Mesenchymal stem cell (in vitro differentiated cells and primary cell): ENCODE data around the gene NPHP4.

Experiments
- DNase-seq: peaks from one replicate; pipeline ENCODE4 v3.0.0-alpha.2; 2013
- H2AFZ ChIP-seq: one replicate; pipeline ENCODE4 v1.6.1; 2013; ENCODE audit warnings: low read depth, mild to moderate bottlenecking, control low read depth, inconsistent platforms, low read length, moderate library complexity
- H2AK5ac ChIP-seq: 2 replicates; pipeline ENCODE4 v1.6.1; 2013; ENCODE audit warnings: low read length, moderate library complexity, mild to moderate bottlenecking, inconsistent platforms; ENCODE audit not compliant: severe bottlenecking
- H2BK120ac ChIP-seq: one replicate; pipeline ENCODE4 v1.6.1; 2013; ENCODE audit warnings: low read depth, mild to moderate bottlenecking, inconsistent platforms, low read length, moderate library complexity
- H2BK12ac ChIP-seq, 2 experiments: one replicate each; pipeline ENCODE4 v1.6.1; 2013; ENCODE audit warnings: inconsistent platforms in 2 of 2, low read length in 2 of 2, mild to moderate bottlenecking in 2 of 2, moderate library complexity in 2 of 2, control low read depth in 1 of 2
- H2BK15ac ChIP-seq: one replicate; pipeline ENCODE4 v1.6.1; 2013; ENCODE audit warnings: mild to moderate bottlenecking, low read depth, inconsistent platforms; ENCODE audit not compliant: poor library complexity, severe bottlenecking
- H2BK5ac ChIP-seq: 2 replicates; pipeline ENCODE4 v1.6.1; 2013; ENCODE audit warnings: low read depth, mild to moderate bottlenecking, low read length, control low read depth, inconsistent platforms; ENCODE audit not compliant: poor library complexity, severe bottlenecking
- H3K14ac ChIP-seq, 2 experiments: one replicate each; pipeline ENCODE4 v1.6.1; 2013; ENCODE audit warnings: inconsistent platforms in 2 of 2, low read length in 2 of 2, control low read depth in 1 of 2, mild to moderate bottlenecking in 1 of 2, moderate library complexity in 1 of 2
- H3K18ac ChIP-seq, 2 experiments: one replicate each; pipeline ENCODE4 v1.6.1; 2013; ENCODE audit warnings: inconsistent platforms in 2 of 2, low read length in 2 of 2, control low read depth in 1 of 2, low read depth in 1 of 2, mild to moderate bottlenecking in 1 of 2
- H3K23ac ChIP-seq, 2 experiments: one replicate each; pipeline ENCODE4 v1.6.1; 2013; ENCODE audit warnings: inconsistent platforms in 2 of 2, low read length in 2 of 2, mild to moderate bottlenecking in 2 of 2, moderate library complexity in 2 of 2, control low read depth in 1 of 2
- H3K27ac ChIP-seq: 2 replicates; pipeline ENCODE4 v1.5.1; 2013; ENCODE audit warnings: mild to moderate bottlenecking, moderate library complexity, low read length, control low read depth, inconsistent platforms; ENCODE audit not compliant: poor library complexity, severe bottlenecking
- H3K27me3 ChIP-seq, 2 experiments: 2 replicates each; pipeline versions ENCODE4 v1.6.1 to v1.7.0; 2013; ENCODE audit warnings: low read length in 2 of 2, mild to moderate bottlenecking in 2 of 2, moderate library complexity in 2 of 2, control low read depth in 1 of 2, inconsistent platforms in 1 of 2; ENCODE audit not compliant: control insufficient read depth in 1 of 2, insufficient read depth in 1 of 2
- H3K36me3 ChIP-seq, 2 experiments: 2 replicates each; pipeline versions ENCODE4 v1.6.1 to v1.7.0; 2013; ENCODE audit warnings: low read length in 2 of 2, control low read depth in 1 of 2, inconsistent platforms in 1 of 2, low read depth in 1 of 2, mild to moderate bottlenecking in 1 of 2; ENCODE audit not compliant: insufficient read depth in 2 of 2, control insufficient read depth in 1 of 2
- H3K4ac ChIP-seq, 2 experiments: one replicate each; pipeline ENCODE4 v1.6.1; 2013; ENCODE audit warnings: inconsistent platforms in 2 of 2, low read length in 2 of 2, mild to moderate bottlenecking in 2 of 2, moderate library complexity in 2 of 2, control low read depth in 1 of 2, low read depth in 1 of 2
- H3K4me1 ChIP-seq: 2 replicates; pipeline ENCODE4 v1.6.1; 2013; ENCODE audit warnings: low read depth, low read length, control low read depth; ENCODE audit not compliant: control insufficient read depth, insufficient read depth
- H3K4me2 ChIP-seq: 2 replicates; pipeline ENCODE4 v1.6.1; 2013; ENCODE audit warnings: low read length, mild to moderate bottlenecking, inconsistent platforms; ENCODE audit not compliant: poor library complexity, severe bottlenecking
- H3K4me3 ChIP-seq, 2 experiments: 2 replicates each; pipeline versions ENCODE4 v1.5.1 to v1.7.0; 2013; ENCODE audit warnings: low read length in 2 of 2, mild to moderate bottlenecking in 2 of 2, control low read depth in 1 of 2, low read depth in 1 of 2; ENCODE audit not compliant: insufficient read depth in 1 of 2
- H3K79me1 ChIP-seq: replicated peaks from 2 replicates; pipeline ENCODE4 v1.6.1; 2013; ENCODE audit warnings: mild to moderate bottlenecking, control low read depth, low read length, inconsistent platforms; ENCODE audit not compliant: poor library complexity, severe bottlenecking
- H3K9ac ChIP-seq: 2 replicates; pipeline ENCODE4 v1.7.0; 2013; ENCODE audit warnings: mild to moderate bottlenecking, low read length, moderate library complexity
- H3K9me3 ChIP-seq: 2 replicates; pipeline ENCODE4 v1.7.0; 2013; ENCODE audit warnings: mild to moderate bottlenecking, low read length; ENCODE audit not compliant: control insufficient read depth
- H4K8ac ChIP-seq: one replicate; pipeline ENCODE4 v1.6.1; 2013; ENCODE audit warnings: inconsistent platforms, mild to moderate bottlenecking, low read length, moderate library complexity
- H4K91ac ChIP-seq: one replicate; pipeline ENCODE4 v1.6.1; 2013; ENCODE audit warnings: mild to moderate bottlenecking, low read length, inconsistent platforms
- WGBS: methylation state at CpG from one replicate; pipeline ENCODE4 v1.1.7; 2013; ENCODE audit warnings: mixed read lengths; 5-methylcytosine and 5-hydroxymethylcytosine counted together

NPHP4 gene

DNA sequence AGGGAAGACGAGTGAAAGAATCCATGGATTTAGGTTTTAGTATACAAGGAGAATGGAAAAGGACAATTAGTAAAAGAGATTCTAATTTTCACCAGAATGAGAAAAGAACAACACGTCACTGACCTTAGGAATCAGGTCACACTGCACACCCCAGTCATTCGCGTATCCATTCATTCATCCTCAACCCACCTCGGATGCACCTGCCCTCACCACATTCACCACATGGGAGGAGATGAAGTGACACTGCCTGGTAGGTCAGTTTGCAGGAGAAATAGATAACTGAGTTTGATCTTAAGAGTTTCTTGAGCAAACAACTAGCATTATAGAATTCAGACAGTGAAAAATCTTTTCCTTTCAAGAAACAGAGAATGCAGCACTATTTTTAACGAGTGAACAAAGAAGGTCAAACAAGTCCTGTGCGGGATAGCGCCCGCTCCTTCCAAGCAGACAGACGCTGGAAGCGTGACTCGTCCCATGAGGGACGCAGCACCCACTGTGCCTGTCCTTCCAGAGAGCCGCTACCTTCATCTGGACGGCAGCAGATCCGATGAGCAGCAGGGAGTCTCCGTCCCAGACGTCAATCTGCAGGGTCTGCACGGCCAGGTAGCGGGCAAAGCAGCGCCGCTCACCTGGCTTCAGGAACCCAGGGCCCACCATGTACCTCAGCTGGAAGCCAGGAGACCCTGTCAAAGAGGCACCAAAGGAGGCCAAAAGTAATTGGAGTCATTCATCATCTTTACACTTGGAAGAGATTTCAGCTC lies 101.7 kb downstream of the NPHP4 start:
- Histone ChIP-seq H3K4me1 (peaks cover 35% of the 10 kb centered on the region), H3K4me2 (no peak overlapping the region), H4K91ac (peak overlapping the region; percentile 4), H3K4me3 (no peak overlapping the region), H3K18ac (no peak overlapping the region), H4K8ac (no peak overlapping the region), H3K23ac (no peak overlapping the region), H3K36me3 (peaks cover 8 to 11% of the 10 kb centered on the region in 2 experiments), H2BK120ac (no peak overlapping the region), H2BK15ac (no peak overlapping the region), H3K9me3 (no peaks in the 10 kb centered on the region), H2AFZ (no peak overlapping the region), H3K14ac (peak overlapping the region in 1 of 2 experiments; percentile 78), H2BK12ac (no peak overlapping the region), H3K27me3 (no peaks in the 10 kb centered on the region), H3K9ac (no peak overlapping the region), H3K27ac (no peak overlapping the region), H2BK5ac (no peak overlapping the region), H3K4ac (no peak overlapping the region), H2AK5ac (no peak overlapping the region), H3K79me1 (no peaks in the 10 kb centered on the region)
- WGBS: 95% methylated on average over 21 of the region's 22 CpGs
- no peak for DNase-seq

DNA sequence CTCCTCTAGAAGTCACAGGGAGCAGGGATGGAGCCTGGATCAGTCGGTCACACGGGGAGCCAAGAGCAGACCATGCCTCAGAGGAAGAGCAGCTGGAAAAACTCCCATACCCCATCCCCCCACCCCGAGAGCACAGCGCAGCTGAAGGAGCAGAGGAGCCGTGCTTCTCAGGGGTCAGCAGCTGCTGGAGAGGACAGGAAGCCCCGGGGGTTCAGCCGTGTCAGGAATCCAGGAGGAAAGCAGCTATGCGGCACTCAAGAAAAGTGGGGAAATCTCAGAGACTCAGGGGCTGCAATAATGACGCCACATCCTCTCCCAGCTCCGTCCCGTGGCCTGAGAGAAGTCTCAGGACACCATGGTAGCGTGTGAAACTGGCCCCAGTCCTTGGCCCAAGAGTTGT lies 102.3 kb downstream of the NPHP4 start:
- H2BK5ac ChIP-seq: no peak overlapping the region
- H3K36me3 ChIP-seq: peaks cover 8 to 11% of the 10 kb centered on the region in 2 experiments
- H3K14ac ChIP-seq: no peak overlapping the region
- H4K91ac ChIP-seq: no peak overlapping the region
- no peak overlapping the region for H3K4ac ChIP-seq
- no peak overlapping the region for H3K23ac ChIP-seq
- WGBS: 61% methylated on average over 12 of the region's 12 CpGs
- no peak overlapping the region for H2AFZ ChIP-seq
- no peak overlapping the region for H3K4me3 ChIP-seq
- H2BK120ac ChIP-seq: no peak overlapping the region
- H3K4me1 ChIP-seq: peaks cover 35% of the 10 kb centered on the region
- H3K9ac ChIP-seq: no peak overlapping the region
- no peak overlapping the region for H2BK15ac ChIP-seq
- H3K79me1 ChIP-seq: no peaks in the 10 kb centered on the region
- DNase-seq: peak; percentile 6
- no peak overlapping the region for H2AK5ac ChIP-seq
- no peak overlapping the region for H3K4me2 ChIP-seq
- H3K18ac ChIP-seq: no peak overlapping the region
- H4K8ac ChIP-seq: no peak overlapping the region
- no peak overlapping the region for H3K27ac ChIP-seq
- no peak overlapping the region for H2BK12ac ChIP-seq
- H3K9me3 ChIP-seq: no peaks in the 10 kb centered on the region
- no peaks in the 10 kb centered on the region for H3K27me3 ChIP-seq

DNA sequence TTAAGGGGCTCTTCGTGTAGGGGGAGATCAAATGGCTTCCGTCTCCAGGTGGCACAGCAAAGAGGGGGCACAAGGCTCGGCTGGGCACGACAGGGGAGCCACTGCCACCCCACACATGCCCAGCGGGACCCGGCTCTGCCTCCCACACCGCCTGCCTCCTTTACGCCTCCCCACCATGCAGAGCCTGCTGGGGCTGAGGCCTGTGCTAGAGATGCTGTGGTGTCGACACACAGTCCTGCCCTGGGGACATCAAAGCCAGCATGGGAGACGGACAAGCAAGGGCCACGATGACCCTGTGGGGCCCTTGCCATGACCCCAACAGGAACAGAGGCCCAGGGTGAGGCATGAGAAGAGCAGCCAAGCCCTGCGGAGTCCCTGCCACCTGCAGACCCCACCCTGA lies 102.8 kb downstream of the NPHP4 start:
- Histone ChIP-seq H3K4ac (no peak overlapping the region), H3K4me2 (no peak overlapping the region), H3K79me1 (no peaks in the 10 kb centered on the region), H3K14ac (peak overlapping the region in 1 of 2 experiments; percentile 23), H2BK5ac (no peak overlapping the region), H3K4me3 (no peak overlapping the region), H3K27me3 (no peaks in the 10 kb centered on the region), H2BK12ac (no peak overlapping the region), H3K4me1 (peaks cover 35% of the 10 kb centered on the region), H3K18ac (no peak overlapping the region), H2AK5ac (no peak overlapping the region), H3K36me3 (peaks cover 8 to 11% of the 10 kb centered on the region in 2 experiments), H4K91ac (peak overlapping the region; percentile 4), H2AFZ (no peak overlapping the region), H2BK120ac (no peak overlapping the region), H3K23ac (no peak overlapping the region), H3K27ac (no peak overlapping the region), H2BK15ac (no peak overlapping the region), H3K9me3 (no peaks in the 10 kb centered on the region), H3K9ac (no peak overlapping the region), H4K8ac (no peak overlapping the region)
- WGBS: 85% methylated on average over 12 of the region's 12 CpGs
- DNase-seq: no peak

DNA sequence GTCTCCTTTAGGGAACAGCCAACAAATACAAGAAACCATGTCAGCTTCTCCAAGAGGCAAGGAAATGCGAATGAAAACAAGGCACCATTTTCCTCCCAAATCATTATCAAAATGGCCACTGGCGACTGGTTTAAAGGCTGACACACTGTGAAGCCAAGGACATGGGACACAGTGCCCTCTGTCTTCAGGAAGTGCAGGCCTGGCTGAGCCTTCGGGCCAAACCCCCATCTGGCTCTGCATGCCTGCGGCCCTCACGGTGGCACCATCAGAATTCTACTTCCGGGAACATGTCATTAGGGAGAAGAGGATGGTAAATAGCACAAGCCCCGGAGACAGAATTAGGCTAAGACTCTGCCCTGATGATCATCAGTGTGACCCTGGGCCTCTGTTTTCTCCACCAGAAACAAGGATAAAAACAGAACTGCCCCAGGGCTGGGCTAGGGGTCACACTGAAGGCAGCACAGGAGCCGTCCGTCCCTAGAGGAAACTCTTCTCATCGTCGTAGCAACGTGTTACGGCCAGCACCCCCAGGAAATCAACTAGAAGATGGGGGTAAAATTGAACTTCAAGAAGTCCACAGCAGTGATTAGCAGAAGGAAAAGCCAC lies 103.5 kb downstream of the NPHP4 start:
- Histone ChIP-seq H2BK120ac (no peak overlapping the region), H3K4me2 (no peak overlapping the region), H2AFZ (no peak overlapping the region), H2BK5ac (no peak overlapping the region), H3K79me1 (no peaks in the 10 kb centered on the region), H3K4me1 (peaks cover 35% of the 10 kb centered on the region), H3K36me3 (peaks cover 8 to 11% of the 10 kb centered on the region in 2 experiments), H2BK12ac (no peak overlapping the region), H3K9ac (no peak overlapping the region), H3K14ac (no peak overlapping the region), H2AK5ac (no peak overlapping the region), H3K4ac (no peak overlapping the region), H3K23ac (peak overlapping the region in 1 of 2 experiments; percentile 43), H3K9me3 (no peaks in the 10 kb centered on the region), H2BK15ac (no peak overlapping the region), H3K4me3 (no peak overlapping the region), H3K18ac (no peak overlapping the region), H3K27ac (no peak overlapping the region), H3K27me3 (no peaks in the 10 kb centered on the region), H4K91ac (no peak overlapping the region), H4K8ac (no peak overlapping the region)
- DNase-seq: no peak
- WGBS: 78% methylated on average over 13 of the region's 13 CpGs
